Activated CD4-positive, alpha-beta memory T cell treated with anti-CD3 and anti-CD28 coated beads for 36 hours (primary cell): ENCODE results near the gene ENOX1. TPM values are rescaled to one million over a fixed set of nuclear protein-coding genes. Genes with fewer than 3 reads are reported as not detected.

Source experiments
- CTCF ChIA-PET: fragments of 350-600 bp; sonication (Branson Sonifier 250); formaldehyde crosslinking; loops from one replicate; lab custom pipeline; 2021; ENCODE audit warnings: antibody characterized with exemption, inconsistent platforms; lab: Charles Lee
- POLR2A ChIA-PET: fragments of 350-600 bp; sonication (Branson Sonifier 250); formaldehyde crosslinking; loops from one replicate; lab custom pipeline; 2021; ENCODE audit warnings: antibody characterized with exemption; lab: Charles Lee
- DNase-seq: peaks from one replicate; pipeline ENCODE4 v3.0.0-alpha.2; 2020
- H3K27ac Mint-ChIP-seq: one replicate; pipeline ENCODE4 v1.8.0; 2021; ENCODE audit warnings: mixed read lengths
- H3K27me3 Mint-ChIP-seq: one replicate; pipeline ENCODE4 v1.8.0; 2021; ENCODE audit warnings: mixed read lengths
- H3K36me3 Mint-ChIP-seq: one replicate; pipeline ENCODE4 v1.8.0; 2021; ENCODE audit warnings: mixed read lengths
- H3K4me1 Mint-ChIP-seq: one replicate; pipeline ENCODE4 v1.8.0; 2021; ENCODE audit warnings: low read depth, mixed read lengths
- H3K4me3 Mint-ChIP-seq: one replicate; pipeline ENCODE4 v1.8.0; 2021; ENCODE audit warnings: mild to moderate bottlenecking, mixed read lengths
- H3K9me3 Mint-ChIP-seq: one replicate; pipeline ENCODE4 v1.8.0; 2021; ENCODE audit warnings: mixed read lengths
- intact Hi-C: fragments of 100-400 bp; cut with micrococcal nuclease; formaldehyde crosslinking; loops from one replicate; pipeline ENCODE4 v1.15.1; 2023
- total RNA-seq, 2 experiments: library from RNA; stranded (reverse); gene quantifications; one replicate each; pipeline ENCODE4 v1.2.3, GENCODE V29; 2021

The ENOX1 gene
- total RNA-seq, 2 experiments from 2014 or later = 0.44 to 0.45 TPM

GRCh38 chr13:43764349-43764748, 22.4 kb downstream of the ENOX1 start:
- no peak for DNase-seq
- no peak overlapping the region for H3K4me3 Mint-ChIP-seq
- intact Hi-C loops = no loop called here
- CTCF ChIA-PET = interaction anchor here (0.7 kb wide), 1 partner anchor 361 kb away, joined by 3 read pairs; no protein-coding TSS in a partner anchor
- H3K27ac Mint-ChIP-seq = no peak overlapping the region
- H3K9me3 Mint-ChIP-seq = no peaks in the 10 kb centered on the region
- H3K4me1 Mint-ChIP-seq = no peaks in the 10 kb centered on the region
- POLR2A ChIA-PET = no interaction called here
- peaks cover 3% of the 10 kb centered on the region for H3K27me3 Mint-ChIP-seq
- H3K36me3 Mint-ChIP-seq = no peaks in the 10 kb centered on the region

GRCh38 chr13:43763143-43763759, 23.5 kb downstream of the ENOX1 start:
- Mint-ChIP-seq H3K4me1 (no peaks in the 10 kb centered on the region), H3K36me3 (no peaks in the 10 kb centered on the region), H3K27me3 (peaks cover 3% of the 10 kb centered on the region), H3K9me3 (no peaks in the 10 kb centered on the region), H3K4me3 (no peak overlapping the region), H3K27ac (no peak overlapping the region)
- ChIA-PET POLR2A (no interaction called here), CTCF (no interaction called here)
- intact Hi-C loops = no loop called here
- no peak for DNase-seq

DNA sequence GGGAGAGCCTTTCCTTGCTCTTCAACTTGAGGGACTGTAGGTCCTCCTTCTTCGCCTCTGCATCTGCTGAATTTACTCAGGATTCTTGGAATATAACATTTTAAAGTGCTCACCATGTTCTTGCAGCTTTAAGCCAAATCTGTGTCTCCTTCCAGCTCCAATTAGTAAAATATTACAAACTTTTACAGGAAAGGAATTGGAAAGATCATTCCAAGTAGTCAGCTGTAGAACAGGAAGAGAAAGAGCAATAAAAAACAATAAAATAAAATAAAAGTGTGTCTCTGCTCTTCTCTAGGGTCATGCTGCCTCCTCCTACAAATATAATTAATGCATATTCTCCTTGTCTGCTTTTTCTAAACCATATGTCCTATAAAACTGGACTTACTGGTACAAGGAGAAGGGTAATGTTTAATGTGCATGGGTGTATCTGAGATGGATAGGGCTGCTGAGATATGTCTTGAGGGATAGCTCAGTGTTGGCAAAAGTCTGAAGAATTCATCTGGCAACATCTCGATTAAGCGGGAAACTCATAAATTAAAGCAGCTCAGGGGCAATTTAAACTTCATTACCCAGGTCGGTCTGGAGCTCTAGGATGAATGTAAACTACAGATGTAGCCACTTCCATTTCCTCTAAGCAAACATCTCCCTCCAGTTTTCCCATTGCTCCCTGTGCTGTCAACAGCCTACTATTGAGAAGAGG, 25.0 kb downstream of the ENOX1 start:
- DNase-seq = no peak
- Mint-ChIP-seq H3K27me3 (peaks cover 3% of the 10 kb centered on the region), H3K27ac (no peak overlapping the region), H3K4me1 (no peaks in the 10 kb centered on the region), H3K9me3 (no peaks in the 10 kb centered on the region), H3K4me3 (no peak overlapping the region), H3K36me3 (no peaks in the 10 kb centered on the region)
- ChIA-PET CTCF (no interaction called here), POLR2A (no interaction called here)
- intact Hi-C loops = no loop called here

- Mint-ChIP-seq H3K27me3 (peaks cover 4% of the 10 kb centered on the region), H3K4me3 (no peak overlapping the region), H3K4me1 (no peaks in the 10 kb centered on the region), H3K36me3 (no peaks in the 10 kb centered on the region), H3K27ac (no peak overlapping the region), H3K9me3 (no peaks in the 10 kb centered on the region)
- intact Hi-C loops = no loop called here
- DNase-seq = no peak
- ChIA-PET POLR2A (no interaction called here), CTCF (no interaction called here)
These were observed 26.5 kb downstream of the ENOX1 start for GRCh38 chr13:43760257-43760656.

DNA sequence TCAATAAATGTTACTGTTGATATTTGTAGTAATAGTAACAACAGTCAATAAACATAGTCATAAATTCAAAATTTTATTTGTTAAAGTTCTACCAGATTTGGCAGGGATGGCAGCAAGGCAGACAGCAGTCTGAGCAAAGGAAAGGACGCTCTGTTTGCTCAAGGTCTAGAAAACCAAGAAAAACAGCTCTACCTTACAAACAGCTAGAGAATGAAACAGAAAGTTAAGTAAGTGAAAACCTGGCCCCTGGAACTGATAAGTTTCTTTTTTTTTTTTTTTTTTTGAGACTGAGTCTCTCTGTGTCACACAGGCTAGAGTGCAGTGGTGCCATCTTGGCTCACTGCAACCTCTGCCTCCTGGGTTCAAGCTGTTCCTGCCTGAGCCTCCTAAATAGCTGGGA, 27.9 kb downstream of the ENOX1 start:
- intact Hi-C loops = no loop called here
- POLR2A ChIA-PET = no interaction called here
- DNase-seq = no peak
- Mint-ChIP-seq H3K36me3 (no peaks in the 10 kb centered on the region), H3K27me3 (peaks cover 2% of the 10 kb centered on the region), H3K9me3 (no peaks in the 10 kb centered on the region), H3K27ac (no peak overlapping the region), H3K4me3 (no peak overlapping the region), H3K4me1 (no peaks in the 10 kb centered on the region)
- CTCF ChIA-PET = no interaction called here

GRCh38 chr13:43757266-43757665, 29.5 kb downstream of the ENOX1 start:
- Mint-ChIP-seq H3K4me1 (no peaks in the 10 kb centered on the region), H3K9me3 (no peaks in the 10 kb centered on the region), H3K36me3 (no peaks in the 10 kb centered on the region), H3K27ac (no peak overlapping the region), H3K27me3 (peaks cover 1% of the 10 kb centered on the region), H3K4me3 (no peak overlapping the region)
- POLR2A ChIA-PET = no interaction called here
- CTCF ChIA-PET = no interaction called here
- DNase-seq = no peak
- intact Hi-C loops = no loop called here

GRCh38 chr13:43755844-43756243, 30.9 kb downstream of the ENOX1 start:
- no peaks in the 10 kb centered on the region for H3K9me3 Mint-ChIP-seq
- DNase-seq = no peak
- no peak overlapping the region for H3K4me3 Mint-ChIP-seq
- no peak overlapping the region for H3K27ac Mint-ChIP-seq
- ChIA-PET CTCF (interaction anchor here (1.0 kb wide), 1 partner anchor 37 kb away, joined by 3 read pairs; no protein-coding TSS in a partner anchor), POLR2A (no interaction called here)
- H3K4me1 Mint-ChIP-seq = peaks cover 3% of the 10 kb centered on the region
- no peaks in the 10 kb centered on the region for H3K36me3 Mint-ChIP-seq
- peaks cover 1% of the 10 kb centered on the region for H3K27me3 Mint-ChIP-seq
- intact Hi-C loops = no loop called here

DNA sequence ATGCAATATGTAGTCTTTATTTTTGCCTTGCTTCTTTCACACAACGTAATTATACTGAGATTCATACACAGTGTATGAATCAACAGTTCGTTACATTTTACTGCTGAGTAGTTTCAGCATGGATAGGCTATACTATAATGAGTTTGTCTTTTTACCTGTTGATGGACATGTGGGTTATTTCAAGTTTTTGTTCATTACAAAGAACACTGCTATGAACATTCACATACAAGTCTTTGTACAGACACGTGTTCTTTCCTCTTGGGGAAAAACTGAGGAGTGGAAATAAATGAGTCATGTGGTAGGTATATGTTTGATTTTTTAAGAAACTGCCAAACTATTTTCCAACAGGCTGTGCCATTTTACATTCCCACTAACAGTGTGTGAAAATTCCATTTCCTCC, 35.1 kb downstream of the ENOX1 start:
- intact Hi-C loops = no loop called here
- H3K36me3 Mint-ChIP-seq = no peaks in the 10 kb centered on the region
- ChIA-PET CTCF (no interaction called here), POLR2A (no interaction called here)
- no peaks in the 10 kb centered on the region for H3K9me3 Mint-ChIP-seq
- no peak for DNase-seq
- peaks cover 3% of the 10 kb centered on the region for H3K27me3 Mint-ChIP-seq
- H3K27ac Mint-ChIP-seq = no peak overlapping the region
- peaks cover 3% of the 10 kb centered on the region for H3K4me1 Mint-ChIP-seq
- no peak overlapping the region for H3K4me3 Mint-ChIP-seq

GRCh38 chr13:43749503-43749902, 37.3 kb downstream of the ENOX1 start:
- ChIA-PET POLR2A (no interaction called here), CTCF (no interaction called here)
- no peak overlapping the region for H3K27ac Mint-ChIP-seq
- peaks cover 4% of the 10 kb centered on the region for H3K27me3 Mint-ChIP-seq
- H3K9me3 Mint-ChIP-seq = peaks cover 2% of the 10 kb centered on the region
- no peak for DNase-seq
- intact Hi-C loops = no loop called here
- H3K36me3 Mint-ChIP-seq = no peaks in the 10 kb centered on the region
- H3K4me1 Mint-ChIP-seq = peaks cover 3% of the 10 kb centered on the region
- H3K4me3 Mint-ChIP-seq = no peak overlapping the region

- no peak overlapping the region for H3K4me3 Mint-ChIP-seq
- intact Hi-C loops = no loop called here
- CTCF ChIA-PET = no interaction called here
- no peaks in the 10 kb centered on the region for H3K4me1 Mint-ChIP-seq
- peaks cover 2% of the 10 kb centered on the region for H3K9me3 Mint-ChIP-seq
- no peak overlapping the region for H3K27ac Mint-ChIP-seq
- POLR2A ChIA-PET = no interaction called here
- H3K27me3 Mint-ChIP-seq = peaks cover 10% of the 10 kb centered on the region
- DNase-seq = no peak
- no peaks in the 10 kb centered on the region for H3K36me3 Mint-ChIP-seq
These were observed 42.3 kb downstream of the ENOX1 start for GRCh38 chr13:43744261-43745031.

GRCh38 chr13:43742911-43743310, 43.9 kb downstream of the ENOX1 start:
- H3K27me3 Mint-ChIP-seq = peaks cover 10% of the 10 kb centered on the region
- intact Hi-C loops = no loop called here
- H3K27ac Mint-ChIP-seq = no peak overlapping the region
- H3K36me3 Mint-ChIP-seq = no peaks in the 10 kb centered on the region
- no peak overlapping the region for H3K4me3 Mint-ChIP-seq
- H3K4me1 Mint-ChIP-seq = no peaks in the 10 kb centered on the region
- no peak for DNase-seq
- POLR2A ChIA-PET = no interaction called here
- CTCF ChIA-PET = no interaction called here
- peaks cover 2% of the 10 kb centered on the region for H3K9me3 Mint-ChIP-seq

DNA sequence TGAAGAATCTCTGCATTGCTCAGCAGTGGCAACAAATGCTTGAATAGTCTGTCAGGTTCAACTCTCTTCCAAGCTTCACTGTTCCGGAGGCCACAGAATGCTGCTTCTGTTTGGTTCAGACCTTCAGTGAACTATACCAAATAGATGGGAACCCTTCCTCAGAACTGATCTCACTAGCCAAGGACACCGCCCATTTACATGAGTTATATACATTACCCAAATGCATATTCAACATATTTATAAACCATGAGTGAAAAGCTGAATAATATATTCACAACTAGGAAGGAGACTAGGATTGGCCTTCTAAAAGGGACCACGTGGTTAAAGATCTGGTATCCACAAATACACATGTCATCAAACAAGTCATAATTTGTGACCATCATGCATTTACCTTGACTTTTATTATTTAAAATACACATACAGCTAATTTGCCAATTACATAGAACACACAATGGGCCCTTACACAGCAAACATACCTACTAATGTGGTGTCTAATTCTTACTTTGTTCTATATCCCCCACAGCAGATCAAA, 49.3 kb downstream of the ENOX1 start:
- POLR2A ChIA-PET = no interaction called here
- H3K9me3 Mint-ChIP-seq = no peaks in the 10 kb centered on the region
- CTCF ChIA-PET = no interaction called here
- no peaks in the 10 kb centered on the region for H3K4me1 Mint-ChIP-seq
- peaks cover 4% of the 10 kb centered on the region for H3K27me3 Mint-ChIP-seq
- H3K36me3 Mint-ChIP-seq = no peaks in the 10 kb centered on the region
- no peak overlapping the region for H3K27ac Mint-ChIP-seq
- intact Hi-C loops = no loop called here
- DNase-seq = no peak
- no peak overlapping the region for H3K4me3 Mint-ChIP-seq
